ENCODE results near the gene TCL1B. TPM values are rescaled to one million over a fixed set of nuclear protein-coding genes. Genes with fewer than 3 reads are reported as not detected.

Gene TCL1B
- total RNA-seq, 1 experiment from 2014 or later = not detected

DNA sequence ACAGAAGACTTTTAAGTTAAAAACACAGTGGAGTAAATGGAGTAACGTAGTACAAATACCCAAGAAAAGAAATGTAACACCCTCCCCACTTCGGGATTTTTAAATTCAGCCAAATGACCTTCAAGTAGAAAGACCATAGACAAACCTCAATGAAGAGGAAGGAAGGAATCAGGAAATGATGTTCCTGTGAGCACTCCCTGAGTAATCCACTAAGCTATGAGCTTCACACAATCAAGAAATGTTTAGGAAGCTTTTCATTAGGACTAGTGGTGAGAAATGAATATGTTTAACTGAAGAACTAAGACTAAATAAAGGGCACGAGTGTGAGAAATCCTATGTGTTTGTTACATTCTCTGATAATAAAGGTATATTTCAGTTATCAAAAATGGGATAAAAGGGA, 17.6 kb downstream of the TCL1B start:
- H3K36me3 ChIP-seq (ENCODE audit: control insufficient read depth, insufficient read depth, low read length) = no peaks in the 10 kb centered on the region
- no peak overlapping the region for H3K4me3 Mint-ChIP-seq (ENCODE audit: unreplicated experiment)
- no peaks in the 10 kb centered on the region for H3K27me3 ChIP-seq (replicated peaks; ENCODE audit: control insufficient read depth, insufficient read depth, low read length)
- CTCF ChIA-PET = no interaction called here
- no TSS peak for BruUV-seq (replicated peaks)
- H3K36me3 Mint-ChIP-seq (ENCODE audit: insufficient read depth, unreplicated experiment) = no peaks in the 10 kb centered on the region
- no peaks in the 10 kb centered on the region for H3K4me1 ChIP-seq
- intact Hi-C loops (cut with micrococcal nuclease; ENCODE audit: unreplicated experiment) = no loop called here
- no peaks in the 10 kb centered on the region for H3K9me3 Mint-ChIP-seq (ENCODE audit: unreplicated experiment)
- no peak overlapping the region for H3K27ac Mint-ChIP-seq (ENCODE audit: unreplicated experiment)
- no peak for DNase-seq
- no peak overlapping the region for H3K4me3 ChIP-seq (ENCODE audit: low read depth, low read length)
- POLR2A ChIA-PET = no interaction called here
- no peaks in the 10 kb centered on the region for H3K4me1 Mint-ChIP-seq (ENCODE audit: low read depth, unreplicated experiment)
- H3K9me3 ChIP-seq = no peaks in the 10 kb centered on the region
- peaks cover 38% of the 10 kb centered on the region for H3K27me3 Mint-ChIP-seq (ENCODE audit: insufficient read depth, unreplicated experiment)
- TF ChIP-seq, protein P1, sequence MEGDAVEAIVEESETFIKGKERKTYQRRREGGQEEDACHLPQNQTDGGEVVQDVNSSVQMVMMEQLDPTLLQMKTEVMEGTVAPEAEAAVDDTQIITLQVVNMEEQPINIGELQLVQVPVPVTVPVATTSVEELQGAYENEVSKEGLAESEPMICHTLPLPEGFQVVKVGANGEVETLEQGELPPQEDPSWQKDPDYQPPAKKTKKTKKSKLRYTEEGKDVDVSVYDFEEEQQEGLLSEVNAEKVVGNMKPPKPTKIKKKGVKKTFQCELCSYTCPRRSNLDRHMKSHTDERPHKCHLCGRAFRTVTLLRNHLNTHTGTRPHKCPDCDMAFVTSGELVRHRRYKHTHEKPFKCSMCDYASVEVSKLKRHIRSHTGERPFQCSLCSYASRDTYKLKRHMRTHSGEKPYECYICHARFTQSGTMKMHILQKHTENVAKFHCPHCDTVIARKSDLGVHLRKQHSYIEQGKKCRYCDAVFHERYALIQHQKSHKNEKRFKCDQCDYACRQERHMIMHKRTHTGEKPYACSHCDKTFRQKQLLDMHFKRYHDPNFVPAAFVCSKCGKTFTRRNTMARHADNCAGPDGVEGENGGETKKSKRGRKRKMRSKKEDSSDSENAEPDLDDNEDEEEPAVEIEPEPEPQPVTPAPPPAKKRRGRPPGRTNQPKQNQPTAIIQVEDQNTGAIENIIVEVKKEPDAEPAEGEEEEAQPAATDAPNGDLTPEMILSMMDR (IDR thresholded peaks at IDR 0.05; ENCODE audit: insufficient read depth in 1 of 2, low read depth in 1 of 2, low read length in 1 of 2, severe bottlenecking in 1 of 2, unreplicated experiment in 1 of 2) = no peak

DNA sequence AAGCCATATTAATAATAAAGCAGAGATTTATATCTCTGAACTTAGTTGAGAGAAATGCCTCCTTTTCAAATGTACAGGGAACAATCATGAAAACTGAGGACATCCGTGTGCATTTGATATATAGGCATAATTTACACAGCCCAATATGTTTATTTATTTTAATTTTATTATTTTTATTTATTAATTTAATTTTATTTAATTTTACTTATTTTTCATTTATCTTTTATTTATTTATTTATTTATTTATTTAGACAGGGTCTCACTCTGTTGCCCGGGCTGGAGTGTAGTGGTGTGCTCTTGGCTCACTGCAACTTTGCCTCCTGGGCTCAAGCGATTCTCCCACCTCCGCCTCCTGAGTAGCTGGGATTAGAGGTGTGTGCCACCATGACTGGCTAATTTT, 19.3 kb downstream of the TCL1B start:
- Histone ChIP-seq H3K9me3 (no peaks in the 10 kb centered on the region), H3K27me3 (replicated peaks; ENCODE audit: control insufficient read depth, insufficient read depth, low read length) (no peaks in the 10 kb centered on the region), H3K4me1 (no peaks in the 10 kb centered on the region), H3K36me3 (ENCODE audit: control insufficient read depth, insufficient read depth, low read length) (no peaks in the 10 kb centered on the region), H3K4me3 (ENCODE audit: low read depth, low read length) (no peak overlapping the region)
- no peaks in the 10 kb centered on the region for H3K9me3 Mint-ChIP-seq (ENCODE audit: unreplicated experiment)
- DNase-seq = no peak
- no peak overlapping the region for H3K27ac Mint-ChIP-seq (ENCODE audit: unreplicated experiment)
- no peak overlapping the region for H3K4me3 Mint-ChIP-seq (ENCODE audit: unreplicated experiment)
- no peaks in the 10 kb centered on the region for H3K36me3 Mint-ChIP-seq (ENCODE audit: insufficient read depth, unreplicated experiment)
- no TSS peak for BruUV-seq (replicated peaks)
- POLR2A ChIA-PET = no interaction called here
- H3K27me3 Mint-ChIP-seq (ENCODE audit: insufficient read depth, unreplicated experiment) = peaks cover 38% of the 10 kb centered on the region
- H3K4me1 Mint-ChIP-seq (ENCODE audit: low read depth, unreplicated experiment) = no peaks in the 10 kb centered on the region
- CTCF ChIA-PET = no interaction called here
- intact Hi-C loops (cut with micrococcal nuclease; ENCODE audit: unreplicated experiment) = no loop called here
- TF ChIP-seq, protein P1 (IDR thresholded peaks at IDR 0.05; ENCODE audit: insufficient read depth in 1 of 2, low read depth in 1 of 2, low read length in 1 of 2, severe bottlenecking in 1 of 2, unreplicated experiment in 1 of 2) = no peak

DNA sequence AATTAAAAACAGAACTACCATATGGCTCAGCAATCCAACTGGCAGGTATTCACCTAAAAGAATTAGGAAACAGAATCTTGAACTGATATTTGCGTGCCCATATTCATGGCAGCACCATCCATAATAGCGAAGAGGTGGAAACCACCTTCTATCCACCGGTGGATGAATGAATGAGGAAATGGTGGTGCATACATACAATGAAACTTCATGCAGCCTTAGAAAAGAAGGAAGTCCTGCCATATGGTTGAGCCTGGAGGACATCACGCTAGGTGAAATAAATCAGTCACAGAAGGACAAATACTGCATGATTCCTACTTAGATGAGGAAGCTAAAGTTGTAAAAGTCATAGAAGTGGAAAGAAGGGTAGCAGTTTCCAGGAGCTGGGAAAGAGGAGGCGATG, 21.1 kb downstream of the TCL1B start:
- Mint-ChIP-seq H3K4me1 (ENCODE audit: low read depth, unreplicated experiment) (no peaks in the 10 kb centered on the region), H3K36me3 (ENCODE audit: insufficient read depth, unreplicated experiment) (no peaks in the 10 kb centered on the region), H3K4me3 (ENCODE audit: unreplicated experiment) (no peak overlapping the region), H3K9me3 (ENCODE audit: unreplicated experiment) (no peaks in the 10 kb centered on the region), H3K27ac (ENCODE audit: unreplicated experiment) (no peak overlapping the region), H3K27me3 (ENCODE audit: insufficient read depth, unreplicated experiment) (peaks cover 32% of the 10 kb centered on the region)
- no peak for DNase-seq
- H3K4me3 ChIP-seq (ENCODE audit: low read depth, low read length) = no peak overlapping the region
- TF ChIP-seq, protein P1 (IDR thresholded peaks at IDR 0.05; ENCODE audit: insufficient read depth in 1 of 2, low read depth in 1 of 2, low read length in 1 of 2, severe bottlenecking in 1 of 2, unreplicated experiment in 1 of 2) = no peak
- intact Hi-C loops (cut with micrococcal nuclease; ENCODE audit: unreplicated experiment) = no loop called here
- H3K36me3 ChIP-seq (ENCODE audit: control insufficient read depth, insufficient read depth, low read length) = no peaks in the 10 kb centered on the region
- H3K9me3 ChIP-seq = no peaks in the 10 kb centered on the region
- POLR2A ChIA-PET = no interaction called here
- no peaks in the 10 kb centered on the region for H3K27me3 ChIP-seq (replicated peaks; ENCODE audit: control insufficient read depth, insufficient read depth, low read length)
- CTCF ChIA-PET = no interaction called here
- H3K4me1 ChIP-seq = no peaks in the 10 kb centered on the region
- BruUV-seq (replicated peaks) = no TSS peak
